DND-41 (cell line): ENCODE results near the gene SLC15A2.
A peak's percentile ranks its signal among the peaks of the same experiment; 100 is the strongest.
"Not testable (repeated sequence)": the region's sequence is repeated elsewhere in the genome, so short reads cannot be mapped to it uniquely, and the experiment has no call there.

Source experiments
- ATAC-seq: fragments of 200-7000 bp; cut with Tn5 transposase; 3 replicates; pipeline ENCODE4 v1.9.1; 2021; ENCODE audit warnings: low read depth; ENCODE audit not compliant: insufficient read depth
- DNase-seq: peaks from one replicate; pipeline ENCODE4 v3.0.0-alpha.2; 2020
- H2AFZ ChIP-seq: 2 replicates; pipeline ENCODE4 v1.6.0; 2012; ENCODE audit warnings: low read depth, low read length
- H3K27ac ChIP-seq: 2 replicates; pipeline ENCODE4 v1.5.1; 2012; ENCODE audit warnings: low read length, inconsistent platforms
- H3K27me3 ChIP-seq: fragments of 200-600 bp; sonication (generic); 2 replicates; pipeline ENCODE4 v1.6.0; 2012; ENCODE audit warnings: low read length, mild to moderate bottlenecking, inconsistent platforms; ENCODE audit not compliant: insufficient read depth, poor library complexity
- H3K36me3 ChIP-seq: 2 replicates; pipeline ENCODE4 v1.5.1; 2012; ENCODE audit warnings: low read length, inconsistent platforms; ENCODE audit not compliant: insufficient read depth
- H3K4me1 ChIP-seq: 2 replicates; pipeline ENCODE4 v1.5.1; 2012; ENCODE audit warnings: mild to moderate bottlenecking, low read length; ENCODE audit not compliant: insufficient read depth
- H3K4me2 ChIP-seq: 2 replicates; pipeline ENCODE4 v1.6.0; 2012; ENCODE audit warnings: mild to moderate bottlenecking, moderate library complexity, low read length, inconsistent platforms; ENCODE audit not compliant: insufficient read depth
- H3K4me3 ChIP-seq, 2 experiments: fragments of 200-600 bp in 1 of 2; shearing (Covaris generic) in 1 of 2; 2 replicates each; pipeline ENCODE4 v1.5.1; 2012 to 2016; ENCODE audit warnings: inconsistent platforms in 2 of 2, low read length in 2 of 2, mild to moderate bottlenecking in 2 of 2, low read depth in 1 of 2, moderate library complexity in 1 of 2
- H3K79me2 ChIP-seq: 2 replicates; pipeline ENCODE4 v1.6.0; 2012; ENCODE audit warnings: low read length, inconsistent platforms; ENCODE audit not compliant: insufficient read depth
- H3K9ac ChIP-seq: 2 replicates; pipeline ENCODE4 v1.6.0; 2012; ENCODE audit warnings: low read depth, mild to moderate bottlenecking, inconsistent platforms, low read length, moderate library complexity
- H3K9me3 ChIP-seq: 2 replicates; pipeline ENCODE4 v1.5.1; 2012; ENCODE audit warnings: low read length, moderate library complexity, mild to moderate bottlenecking, inconsistent platforms; ENCODE audit not compliant: insufficient read depth, severe bottlenecking
- H4K20me1 ChIP-seq: 2 replicates; pipeline ENCODE4 v1.6.0; 2012; ENCODE audit warnings: low read length; ENCODE audit not compliant: insufficient read depth
- EZH2 ChIP-seq: IDR thresholded peaks from 3 replicates; pipeline ENCODE4 v1.6.1; 2012; ENCODE audit warnings: borderline replicate concordance, low read depth, mild to moderate bottlenecking, moderate library complexity, low read length, inconsistent platforms; ENCODE audit not compliant: severe bottlenecking
- TF ChIP-seq, protein P1 (sequence below): IDR thresholded peaks from 2 replicates; pipeline ENCODE4 v1.5.1; 2012; ENCODE audit warnings: borderline replicate concordance, low read length, moderate library complexity, mild to moderate bottlenecking; ENCODE audit not compliant: poor library complexity, severe bottlenecking; ENCODE audit errors: extremely low read depth

The SLC15A2 gene

DNA sequence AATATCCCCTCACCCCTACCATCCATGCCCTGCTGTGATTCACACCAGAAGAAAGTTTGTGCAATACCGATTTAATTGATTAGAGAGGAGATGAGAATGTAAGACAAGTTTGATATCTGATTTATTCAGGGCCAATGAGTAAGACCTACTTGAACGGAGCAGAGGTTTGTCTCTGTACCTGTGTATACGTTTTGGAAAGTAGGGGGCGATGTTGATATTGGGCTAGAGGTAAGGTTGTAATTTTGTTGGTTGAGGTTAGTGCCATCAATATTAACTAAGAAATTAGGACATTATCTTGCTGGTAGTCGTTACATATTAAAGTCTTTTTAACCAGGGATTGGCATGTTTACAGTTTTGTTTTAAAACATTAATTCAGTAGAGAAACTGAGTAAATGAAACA lies 38.6 kb upstream of the SLC15A2 start:
- H3K9me3 ChIP-seq, result no peaks in the 10 kb centered on the region
- DNase-seq (no peak), ATAC-seq (peak; percentile 48; the same call in 1 of the 3 replicates)

DNA sequence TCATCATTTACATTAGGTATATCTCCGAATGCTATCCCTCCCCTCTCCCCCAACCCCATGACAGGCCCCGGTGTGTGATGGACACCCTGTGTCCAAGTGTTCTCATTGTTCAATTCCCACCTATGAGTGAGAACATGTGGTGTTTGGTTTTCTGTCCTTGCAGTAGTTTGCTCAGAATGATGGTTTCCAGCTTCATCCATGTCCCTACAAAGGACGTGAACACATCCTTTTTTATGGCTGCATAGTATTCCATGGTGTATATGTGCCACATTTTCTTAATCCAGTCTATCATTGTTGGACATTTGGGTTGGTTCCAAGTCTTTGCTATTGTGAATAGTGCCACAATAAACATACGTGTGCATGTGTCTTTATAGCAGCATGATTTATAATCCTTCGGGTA lies 36.4 kb upstream of the SLC15A2 start:
- H3K79me2 ChIP-seq, H2AFZ ChIP-seq, H3K4me1 ChIP-seq, H3K36me3 ChIP-seq, H4K20me1 ChIP-seq, ATAC-seq, DNase-seq, H3K4me2 ChIP-seq, H3K9me3 ChIP-seq, H3K27ac ChIP-seq, H3K9ac ChIP-seq, H3K27me3 ChIP-seq, H3K4me3 ChIP-seq: not testable (repeated sequence)

More for the DNA sequence above, 38.6 kb upstream of the SLC15A2 start:
- H3K9ac ChIP-seq, result no peak overlapping the region
- H3K79me2 ChIP-seq, result no peaks in the 10 kb centered on the region
- no peak overlapping the region for H2AFZ ChIP-seq
- H3K4me3 ChIP-seq, result no peak overlapping the region
- H4K20me1 ChIP-seq, result no peaks in the 10 kb centered on the region
- H3K4me2 ChIP-seq, result no peak overlapping the region
- no peaks in the 10 kb centered on the region for H3K36me3 ChIP-seq
- H3K4me1 ChIP-seq, result no peaks in the 10 kb centered on the region
- H3K27ac ChIP-seq, result no peak overlapping the region
- TF ChIP-seq, protein P1, sequence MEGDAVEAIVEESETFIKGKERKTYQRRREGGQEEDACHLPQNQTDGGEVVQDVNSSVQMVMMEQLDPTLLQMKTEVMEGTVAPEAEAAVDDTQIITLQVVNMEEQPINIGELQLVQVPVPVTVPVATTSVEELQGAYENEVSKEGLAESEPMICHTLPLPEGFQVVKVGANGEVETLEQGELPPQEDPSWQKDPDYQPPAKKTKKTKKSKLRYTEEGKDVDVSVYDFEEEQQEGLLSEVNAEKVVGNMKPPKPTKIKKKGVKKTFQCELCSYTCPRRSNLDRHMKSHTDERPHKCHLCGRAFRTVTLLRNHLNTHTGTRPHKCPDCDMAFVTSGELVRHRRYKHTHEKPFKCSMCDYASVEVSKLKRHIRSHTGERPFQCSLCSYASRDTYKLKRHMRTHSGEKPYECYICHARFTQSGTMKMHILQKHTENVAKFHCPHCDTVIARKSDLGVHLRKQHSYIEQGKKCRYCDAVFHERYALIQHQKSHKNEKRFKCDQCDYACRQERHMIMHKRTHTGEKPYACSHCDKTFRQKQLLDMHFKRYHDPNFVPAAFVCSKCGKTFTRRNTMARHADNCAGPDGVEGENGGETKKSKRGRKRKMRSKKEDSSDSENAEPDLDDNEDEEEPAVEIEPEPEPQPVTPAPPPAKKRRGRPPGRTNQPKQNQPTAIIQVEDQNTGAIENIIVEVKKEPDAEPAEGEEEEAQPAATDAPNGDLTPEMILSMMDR, result peak; percentile 52
- no peak for TF ChIP-seq EZH2
- no peaks in the 10 kb centered on the region for H3K27me3 ChIP-seq

DNA sequence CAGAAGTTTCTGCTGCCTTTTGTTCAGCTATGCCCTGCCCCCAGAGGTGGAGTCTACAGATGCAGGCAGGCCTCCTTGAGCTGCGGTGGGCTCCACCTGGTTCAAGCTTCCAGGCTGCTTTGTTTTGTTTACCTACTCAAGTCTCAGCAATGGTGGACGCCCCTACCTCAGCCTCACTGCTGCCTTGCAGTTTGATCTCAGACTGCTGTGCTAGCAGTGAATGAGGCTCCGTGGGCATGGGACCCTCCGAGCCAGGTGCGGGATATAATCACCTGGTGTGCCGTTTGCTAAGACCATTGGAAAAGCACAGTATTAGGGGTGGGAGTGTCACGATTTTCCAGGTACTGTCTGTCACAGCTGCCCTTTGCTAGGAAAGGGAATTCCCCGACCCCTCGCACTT lies 31.0 kb upstream of the SLC15A2 start:
- not testable (repeated sequence) for H3K36me3 ChIP-seq, H3K9me3 ChIP-seq, DNase-seq, H4K20me1 ChIP-seq, H3K4me1 ChIP-seq, H3K4me3 ChIP-seq, H3K27me3 ChIP-seq, H2AFZ ChIP-seq, H3K4me2 ChIP-seq, H3K27ac ChIP-seq, ATAC-seq, H3K9ac ChIP-seq, H3K79me2 ChIP-seq

DNA sequence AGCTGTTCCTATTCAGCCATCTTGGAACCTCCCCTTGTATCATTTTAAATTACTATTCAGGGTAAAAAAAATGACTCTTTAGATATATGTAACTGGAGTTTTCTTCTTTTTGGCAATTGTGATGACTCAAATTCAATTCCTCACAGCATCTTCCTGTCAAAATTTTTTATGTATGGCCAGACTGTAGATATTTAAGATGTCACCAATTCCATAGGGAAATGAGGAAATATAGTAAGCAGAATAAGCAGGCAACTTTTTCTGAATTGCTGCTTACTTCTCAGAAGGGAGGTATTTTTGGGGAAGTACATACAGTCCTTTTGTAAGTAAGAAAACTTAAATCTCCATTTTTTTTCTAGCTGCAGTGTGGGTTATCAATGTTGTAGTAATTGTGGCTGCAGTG lies 30.4 kb upstream of the SLC15A2 start:
- peaks cover 3% of the 10 kb centered on the region; the same call in 1 of the 2 replicates for H3K36me3 ChIP-seq

More for the DNA sequence above, 30.4 kb upstream of the SLC15A2 start:
- Histone ChIP-seq H3K27me3 (no peaks in the 10 kb centered on the region), H3K4me2 (no peak overlapping the region), H3K4me3 (no peak overlapping the region), H3K9ac (no peak overlapping the region), H4K20me1 (no peaks in the 10 kb centered on the region), H3K4me1 (no peaks in the 10 kb centered on the region), H3K27ac (no peak overlapping the region), H3K79me2 (no peaks in the 10 kb centered on the region), H2AFZ (no peak overlapping the region), H3K9me3 (peaks cover 8% of the 10 kb centered on the region)
- no peak for DNase-seq
- ATAC-seq, result no peak
- TF ChIP-seq, protein P1, result no peak
- TF ChIP-seq EZH2, result no peak
